Endodermal cell (in vitro differentiated cells): Measurements from ENCODE around the gene ZNF334. TPM values are rescaled to one million over a fixed set of nuclear protein-coding genes. Genes with fewer than 3 reads are reported as not detected.

Source experiments
- DNase-seq: peaks from one replicate; pipeline ENCODE4 v3.0.0-alpha.2; 2017
- H3K27ac ChIP-seq: 2 replicates; pipeline ENCODE4 v1.5.1; 2013; ENCODE audit warnings: mild to moderate bottlenecking, low read depth, low read length, moderate library complexity
- H3K27me3 ChIP-seq: 2 replicates; pipeline ENCODE4 v1.6.1; 2013; ENCODE audit warnings: mild to moderate bottlenecking, low read length, moderate library complexity; ENCODE audit not compliant: insufficient read depth, control insufficient read depth, poor library complexity, severe bottlenecking
- H3K36me3 ChIP-seq: 2 replicates; pipeline ENCODE4 v1.7.0; 2013; ENCODE audit warnings: mild to moderate bottlenecking, low read length, moderate library complexity; ENCODE audit not compliant: control insufficient read depth, insufficient read depth
- H3K4me1 ChIP-seq: one replicate; pipeline ENCODE4 v1.7.0; 2013; ENCODE audit warnings: low read length; ENCODE audit not compliant: control insufficient read depth, insufficient read depth
- H3K4me3 ChIP-seq: 2 replicates; pipeline ENCODE4 v1.5.1; 2013; ENCODE audit warnings: mild to moderate bottlenecking, low read length, moderate library complexity
- H3K9ac ChIP-seq: 2 replicates; pipeline ENCODE4 v1.6.1; 2013; ENCODE audit warnings: mild to moderate bottlenecking, low read length, moderate library complexity; ENCODE audit not compliant: poor library complexity, severe bottlenecking; ENCODE audit errors: extremely low read depth
- H3K9me3 ChIP-seq: 2 replicates; pipeline ENCODE4 v1.6.1; 2013; ENCODE audit warnings: mild to moderate bottlenecking, low read length, moderate library complexity; ENCODE audit not compliant: control insufficient read depth
- H3K27ac Mint-ChIP-seq: 2 replicates; pipeline ENCODE4 v1.8.0; 2020; ENCODE audit warnings: mixed read lengths
- H3K27me3 Mint-ChIP-seq: 2 replicates; pipeline ENCODE4 v1.8.0; 2021; ENCODE audit warnings: mild to moderate bottlenecking, mixed read lengths; ENCODE audit not compliant: insufficient read depth
- H3K36me3 Mint-ChIP-seq: 2 replicates; pipeline ENCODE4 v1.8.0; 2020; ENCODE audit warnings: low read depth, mixed read lengths
- H3K4me1 Mint-ChIP-seq: 2 replicates; pipeline ENCODE4 v1.8.0; 2020; ENCODE audit warnings: mixed read lengths
- H3K4me3 Mint-ChIP-seq: 2 replicates; pipeline ENCODE4 v1.8.0; 2020; ENCODE audit warnings: mild to moderate bottlenecking, moderate library complexity, mixed read lengths
- H3K9me3 Mint-ChIP-seq: 2 replicates; pipeline ENCODE4 v1.8.0; 2020; ENCODE audit warnings: mild to moderate bottlenecking, mixed read lengths
- CTCF ChIP-seq: fragments of 200-600 bp; sonication (generic); conservative IDR thresholded peaks from 2 replicates; pipeline ENCODE4 v1.5.0; 2021; ENCODE audit warnings: antibody characterized with exemption, mild to moderate bottlenecking
- WGBS, 2 experiments: methylation state at CpG; one replicate each; pipeline versions ENCODE4 v1.1.5 to v1.1.7; 2013; ENCODE audit warnings: missing lambda C conversion rate in 2 of 2, mixed read lengths in 1 of 2; ENCODE audit not compliant: insufficient coverage in 1 of 2, insufficient read length in 1 of 2; 5-methylcytosine and 5-hydroxymethylcytosine counted together
- total RNA-seq, 2 donors: library from RNA; stranded (reverse); fragmentation: NEBNext Ultra II Directional in 1 of 2; extraction: Animal tissue kit (Norgen Biotek cat#: 25700) in 1 of 2; gene quantifications; 2 replicates in 1 of 2; 3 replicates in 1 of 2; pipeline ENCODE4 v1.2.1, GENCODE V29; 2021

Gene ZNF334
- total RNA-seq, 2 donors from 2014 or later = 21.1 to 31.7 TPM

GRCh38 chr20:46505506-46505905, 7.9 kb downstream of the ZNF334 start:
- Histone ChIP-seq H3K4me3 (peak overlapping the region; percentile 3), H3K27ac (no peak overlapping the region), H3K9me3 (peaks cover 60% of the 10 kb centered on the region), H3K9ac (no peak overlapping the region), H3K36me3 (peaks cover 51% of the 10 kb centered on the region), H3K27me3 (no peaks in the 10 kb centered on the region), H3K4me1 (no peaks in the 10 kb centered on the region)
- DNase-seq = no peak
- 90 to 98% methylated on average over 3 of the region's 3 CpGs for WGBS, 2 experiments
- Mint-ChIP-seq H3K4me1 (no peaks in the 10 kb centered on the region), H3K27me3 (no peaks in the 10 kb centered on the region), H3K9me3 (peaks cover 80% of the 10 kb centered on the region), H3K27ac (no peak overlapping the region), H3K4me3 (no peak overlapping the region), H3K36me3 (peaks cover 84% of the 10 kb centered on the region)
- no peak for TF ChIP-seq CTCF

- Histone ChIP-seq H3K9me3 (peaks cover 84% of the 10 kb centered on the region), H3K36me3 (peaks cover 59% of the 10 kb centered on the region)
- TF ChIP-seq CTCF = no peak
Measured at GRCh38 chr20:46501961-46502360, 11.4 kb downstream of the ZNF334 start.

GRCh38 chr20:46501337-46501942, 11.9 kb downstream of the ZNF334 start:
- TF ChIP-seq CTCF = no peak
- H3K36me3 ChIP-seq = peaks cover 59% of the 10 kb centered on the region
- H3K27ac ChIP-seq = no peak overlapping the region
- peaks cover 89% of the 10 kb centered on the region for H3K36me3 Mint-ChIP-seq
- H3K27me3 Mint-ChIP-seq = no peaks in the 10 kb centered on the region
- DNase-seq = no peak
- H3K27me3 ChIP-seq = no peaks in the 10 kb centered on the region
- WGBS, 2 experiments = 98 to 100% methylated on average over 3 to 5 of the region's 5 CpGs
- H3K9me3 Mint-ChIP-seq = peaks cover 94% of the 10 kb centered on the region
- H3K4me1 ChIP-seq = no peaks in the 10 kb centered on the region
- H3K4me3 ChIP-seq = peak overlapping the region; percentile 37
- H3K9ac ChIP-seq = no peak overlapping the region
- H3K4me1 Mint-ChIP-seq = no peaks in the 10 kb centered on the region
- H3K4me3 Mint-ChIP-seq = no peak overlapping the region
- H3K9me3 ChIP-seq = peaks cover 86% of the 10 kb centered on the region
- no peak overlapping the region for H3K27ac Mint-ChIP-seq

More at GRCh38 chr20:46501961-46502360, 11.4 kb downstream of the ZNF334 start:
- Mint-ChIP-seq H3K27ac (no peak overlapping the region), H3K4me3 (no peak overlapping the region), H3K36me3 (peaks cover 88% of the 10 kb centered on the region), H3K9me3 (peaks cover 97% of the 10 kb centered on the region), H3K27me3 (no peaks in the 10 kb centered on the region), H3K4me1 (no peaks in the 10 kb centered on the region)
- Histone ChIP-seq H3K27me3 (no peaks in the 10 kb centered on the region), H3K27ac (no peak overlapping the region), H3K9ac (no peak overlapping the region), H3K4me3 (peak overlapping the region; percentile 37), H3K4me1 (no peaks in the 10 kb centered on the region)
- 95% methylated on average over 6 of the region's 6 CpGs for WGBS, 2 experiments
- DNase-seq = no peak
